BJ (cell line): ENCODE results near the gene KXD1. TPM values are rescaled to one million over a fixed set of nuclear protein-coding genes. Genes with fewer than 3 reads are reported as not detected.

ENCODE experiments used
- CTCF ChIA-PET: fragments of 350-600 bp; formaldehyde crosslinking; extraction: SDS; loops from one replicate; lab custom pipeline; 2021; ENCODE audit warnings: antibody characterized with exemption, inconsistent platforms; lab: Yijun Ruan, JAX
- POLR2A ChIA-PET: fragments of 300-600 bp; sonication (Branson Sonifier 250); formaldehyde crosslinking; extraction: SDS; loops from one replicate; lab custom pipeline; 2021; ENCODE audit warnings: antibody characterized with exemption; lab: Charles Lee
- DNase-seq: peaks from one replicate; pipeline ENCODE4 v3.0.0-alpha.2; 2011; ENCODE audit warnings: low read depth
- H3K27me3 ChIP-seq: 2 replicates; pipeline ENCODE4 v1.6.0; 2011; ENCODE audit warnings: low read length; ENCODE audit not compliant: control insufficient read depth, insufficient read depth
- H3K36me3 ChIP-seq: 2 replicates; pipeline ENCODE4 v1.5.1; 2011; ENCODE audit warnings: low read length; ENCODE audit not compliant: control insufficient read depth, insufficient read depth
- H3K4me3 ChIP-seq: 2 replicates; pipeline ENCODE4 v1.5.1; 2011; ENCODE audit warnings: low read depth, mild to moderate bottlenecking, control low read depth, low read length
- CTCF ChIP-seq: IDR thresholded peaks from 2 replicates; pipeline ENCODE4 v1.5.1; 2011; ENCODE audit warnings: low read depth, mild to moderate bottlenecking, control low read depth, inconsistent platforms, low read length, moderate library complexity; ENCODE audit not compliant: insufficient read depth
- polyA plus RNA-seq: library from polyadenylated mRNA; depleted of rRNA; stranded (reverse); fragments of >200 nt; gene quantifications from 2 replicates; pipeline ENCODE4 v1.2.3, GENCODE V29; 2011

Gene KXD1
- polyA plus RNA-seq, 1 experiment: 163 TPM

GRCh38 chr19:18566953-18567352, 9.3 kb downstream of the KXD1 start:
- DNase-seq: no peak
- no peak for TF ChIP-seq CTCF
- ChIA-PET POLR2A (no interaction called here), CTCF (no interaction called here)
- H3K27me3 ChIP-seq: no peaks in the 10 kb centered on the region
- H3K4me3 ChIP-seq: no peak overlapping the region
- H3K36me3 ChIP-seq: peaks cover 22% of the 10 kb centered on the region

DNA sequence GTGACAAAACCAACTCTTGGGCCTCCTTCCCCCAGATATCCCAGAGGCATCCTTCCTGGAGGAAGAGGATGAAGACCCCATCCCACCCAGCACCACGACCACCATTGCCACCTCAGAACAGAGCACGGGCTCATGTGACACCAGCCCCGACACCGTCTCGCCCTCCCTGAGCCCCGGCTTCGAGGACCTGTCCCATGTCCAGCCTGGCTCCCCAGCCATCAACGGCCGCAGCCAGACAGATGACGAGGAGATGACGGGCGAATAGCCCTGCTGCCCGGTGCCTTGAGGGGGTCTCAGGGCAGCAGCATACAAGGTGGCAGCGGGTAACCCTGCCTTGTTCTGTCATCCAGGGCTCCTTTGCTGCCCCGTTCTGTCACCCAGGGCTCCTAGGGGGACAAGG, 10.7 kb downstream of the KXD1 start:
- no peak for TF ChIP-seq CTCF
- ChIA-PET POLR2A (no interaction called here), CTCF (interaction anchor here (0.5 to 1.7 kb wide), 3 partner anchors 9 to 20 kb away, joined by 4 to 5 read pairs (median 4); partner anchors contain the start of genes KXD1 and REX1BD)
- Histone ChIP-seq H3K27me3 (no peaks in the 10 kb centered on the region), H3K4me3 (no peak overlapping the region), H3K36me3 (peaks cover 22% of the 10 kb centered on the region)
- DNase-seq: no peak

DNA sequence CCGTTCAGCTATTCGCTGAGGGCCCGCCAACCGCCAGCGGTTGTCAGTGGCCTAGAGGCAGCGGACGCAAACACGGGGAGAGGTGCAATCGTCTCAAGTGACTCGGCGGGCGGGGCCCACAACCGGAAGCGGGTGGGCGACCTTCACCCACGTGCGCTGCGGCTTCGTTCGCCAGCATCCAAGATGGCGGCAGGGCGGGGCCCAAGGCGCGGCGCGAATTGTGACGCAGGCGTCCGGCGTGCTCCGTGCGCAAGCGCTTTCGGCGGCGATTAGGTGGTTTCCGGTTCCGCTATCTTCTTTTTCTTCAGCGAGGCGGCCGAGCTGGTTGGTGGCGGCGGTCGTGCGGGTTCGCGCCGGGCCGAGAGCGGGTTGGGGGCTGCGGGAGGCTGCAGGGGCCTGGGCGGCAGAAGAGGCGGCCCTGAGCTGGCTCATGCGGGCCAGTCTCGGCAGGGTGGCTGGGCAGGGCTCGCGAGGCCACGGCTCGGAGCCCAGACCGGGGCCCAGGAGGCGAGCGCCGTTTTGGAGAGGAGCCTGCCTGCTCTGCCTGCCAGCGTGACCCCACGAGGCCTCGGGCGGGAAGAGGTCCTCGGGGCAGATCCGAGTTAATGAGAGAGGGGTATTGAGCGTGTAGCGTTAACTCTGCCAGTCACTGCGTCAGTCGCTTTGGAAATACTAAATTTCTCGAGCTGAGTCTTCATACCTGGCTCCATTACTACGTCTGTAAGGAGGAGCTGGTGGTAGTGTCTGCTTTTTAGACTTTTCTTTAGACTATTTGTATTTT, 14.1 kb downstream of the KXD1 start, which contains the start of gene UBA52:
TSS of gene UBA52 (plus strand) at position 294 of the 781 bp plus-strand sequence. CDS start 1,444 bp downstream, outside the sequence.
- ChIA-PET POLR2A (no interaction called here), CTCF (interaction anchor here (0.5 to 3.6 kb wide), 13 partner anchors 9 to 296 kb away, joined by 3 to 37 read pairs (median 3); partner anchors contain the start of genes KXD1 and REX1BD)
- H3K27me3 ChIP-seq: no peaks in the 10 kb centered on the region
- peak; percentile 79 for DNase-seq
- H3K36me3 ChIP-seq: peaks cover 30% of the 10 kb centered on the region
- H3K4me3 ChIP-seq: peak within 1 kb of the TSS; percentile 81
- TF ChIP-seq CTCF: no peak

DNA sequence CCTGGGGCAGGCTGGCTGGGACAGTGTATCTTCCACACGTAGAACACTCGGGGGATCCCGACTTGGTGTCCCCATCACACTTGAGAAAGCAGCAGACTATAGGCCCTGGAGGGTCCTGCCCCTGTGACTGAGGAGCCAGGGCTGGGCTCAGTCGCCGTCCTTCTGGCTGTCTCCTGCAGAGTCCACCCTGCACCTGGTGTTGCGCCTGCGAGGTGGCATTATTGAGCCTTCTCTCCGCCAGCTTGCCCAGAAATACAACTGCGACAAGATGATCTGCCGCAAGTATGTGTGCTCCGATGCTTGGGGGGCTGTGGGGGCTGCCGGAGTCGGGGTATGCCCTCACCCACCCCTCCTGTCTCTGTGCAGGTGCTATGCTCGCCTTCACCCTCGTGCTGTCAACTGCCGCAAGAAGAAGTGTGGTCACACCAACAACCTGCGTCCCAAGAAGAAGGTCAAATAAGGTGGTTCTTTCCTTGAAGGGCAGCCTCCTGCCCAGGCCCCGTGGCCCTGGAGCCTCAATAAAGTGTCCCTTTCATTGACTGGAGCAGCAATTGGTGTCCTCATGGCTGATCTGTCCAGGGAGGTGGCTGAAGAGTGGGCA, 17.1 kb downstream of the KXD1 start:
- no peak overlapping the region for H3K4me3 ChIP-seq
- peaks cover 20% of the 10 kb centered on the region for H3K36me3 ChIP-seq
- no peaks in the 10 kb centered on the region for H3K27me3 ChIP-seq
- TF ChIP-seq CTCF: no peak
- CTCF ChIA-PET: no interaction called here
- DNase-seq: no peak
- POLR2A ChIA-PET: no interaction called here

DNA sequence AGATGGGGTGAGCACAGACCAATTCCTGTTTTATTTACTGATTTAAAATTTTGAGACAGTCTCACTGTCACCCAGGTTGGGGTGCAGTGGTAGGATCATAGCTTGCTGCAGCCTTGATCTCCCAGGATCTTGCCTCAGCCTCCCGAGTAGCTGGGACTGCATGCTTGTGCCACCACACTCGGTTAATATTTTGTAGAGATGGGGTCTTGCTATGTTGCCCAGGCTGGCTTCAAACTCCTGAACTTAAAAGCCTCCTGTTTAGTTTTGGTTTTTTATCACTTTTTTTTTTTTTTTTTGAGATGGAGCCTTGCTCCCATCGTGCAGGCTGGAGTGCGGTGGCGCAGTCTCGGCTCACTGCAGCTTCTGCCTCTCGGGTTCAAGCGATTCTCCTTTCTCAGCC, 18.7 kb downstream of the KXD1 start:
- no peak for TF ChIP-seq CTCF
- no peaks in the 10 kb centered on the region for H3K27me3 ChIP-seq
- no peak for DNase-seq
- CTCF ChIA-PET: interaction anchor here (0.5 to 2.8 kb wide), 3 partner anchors 9 to 279 kb away, joined by 3 to 10 read pairs (median 7); partner anchors contain the start of gene REX1BD
- H3K36me3 ChIP-seq: peaks cover 20% of the 10 kb centered on the region
- POLR2A ChIA-PET: no interaction called here
- no peak overlapping the region for H3K4me3 ChIP-seq
